Neuron (in vitro differentiated cells): ENCODE results near the gene TMPRSS12.
"Not testable (repeated sequence)": the region's sequence is repeated elsewhere in the genome, so short reads cannot be mapped to it uniquely, and the experiment has no call there.

Experiments used
- H2AFZ ChIP-seq: one replicate; pipeline ENCODE4 v1.6.1; 2013; ENCODE audit warnings: low read depth, mild to moderate bottlenecking, inconsistent platforms, low read length, moderate library complexity
- H3K27me3 ChIP-seq: one replicate; pipeline ENCODE4 v1.6.1; 2013; ENCODE audit warnings: low read length; ENCODE audit not compliant: insufficient read depth
- H3K36me3 ChIP-seq: one replicate; pipeline ENCODE4 v1.6.1; 2013; ENCODE audit warnings: low read length; ENCODE audit not compliant: insufficient read depth
- H3K4me1 ChIP-seq: one replicate; pipeline ENCODE4 v1.6.1; 2013; ENCODE audit warnings: low read length; ENCODE audit not compliant: insufficient read depth
- H3K4me3 ChIP-seq: 2 replicates; pipeline ENCODE4 v1.5.1; 2013; ENCODE audit warnings: mild to moderate bottlenecking, low read length, moderate library complexity
- H3K9me3 ChIP-seq: one replicate; pipeline ENCODE4 v1.6.1; 2013; ENCODE audit warnings: low read length

TMPRSS12 gene

GRCh38 chr12:50833801-50834200, 8.9 kb upstream of the TMPRSS12 start:
- not testable (repeated sequence) for H2AFZ ChIP-seq, H3K9me3 ChIP-seq, H3K4me3 ChIP-seq, H3K36me3 ChIP-seq, H3K27me3 ChIP-seq, H3K4me1 ChIP-seq

DNA sequence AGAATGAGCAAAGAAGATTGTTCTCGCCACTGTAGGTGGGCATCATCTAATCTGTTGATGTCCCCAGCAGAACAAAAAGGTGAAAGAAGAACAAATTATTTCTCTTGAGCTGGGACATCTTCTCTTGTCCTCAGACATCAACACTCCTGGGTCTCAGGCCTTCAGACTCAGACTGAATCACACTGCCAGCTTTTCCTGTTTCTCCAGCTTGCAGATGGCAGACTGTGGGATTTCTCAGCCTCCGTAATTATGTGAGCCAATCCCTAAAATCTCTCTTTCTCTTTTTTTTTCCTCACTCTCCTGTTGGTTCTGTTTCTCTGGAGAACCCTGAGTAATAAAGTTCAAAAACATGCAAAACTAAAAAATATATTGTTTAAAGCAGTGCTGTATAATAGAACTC, 3.7 kb upstream of the TMPRSS12 start:
- Histone ChIP-seq H2AFZ (no peak overlapping the region), H3K4me1 (no peaks in the 10 kb centered on the region), H3K9me3 (no peaks in the 10 kb centered on the region), H3K4me3 (no peak overlapping the region), H3K36me3 (no peaks in the 10 kb centered on the region), H3K27me3 (no peaks in the 10 kb centered on the region)

DNA sequence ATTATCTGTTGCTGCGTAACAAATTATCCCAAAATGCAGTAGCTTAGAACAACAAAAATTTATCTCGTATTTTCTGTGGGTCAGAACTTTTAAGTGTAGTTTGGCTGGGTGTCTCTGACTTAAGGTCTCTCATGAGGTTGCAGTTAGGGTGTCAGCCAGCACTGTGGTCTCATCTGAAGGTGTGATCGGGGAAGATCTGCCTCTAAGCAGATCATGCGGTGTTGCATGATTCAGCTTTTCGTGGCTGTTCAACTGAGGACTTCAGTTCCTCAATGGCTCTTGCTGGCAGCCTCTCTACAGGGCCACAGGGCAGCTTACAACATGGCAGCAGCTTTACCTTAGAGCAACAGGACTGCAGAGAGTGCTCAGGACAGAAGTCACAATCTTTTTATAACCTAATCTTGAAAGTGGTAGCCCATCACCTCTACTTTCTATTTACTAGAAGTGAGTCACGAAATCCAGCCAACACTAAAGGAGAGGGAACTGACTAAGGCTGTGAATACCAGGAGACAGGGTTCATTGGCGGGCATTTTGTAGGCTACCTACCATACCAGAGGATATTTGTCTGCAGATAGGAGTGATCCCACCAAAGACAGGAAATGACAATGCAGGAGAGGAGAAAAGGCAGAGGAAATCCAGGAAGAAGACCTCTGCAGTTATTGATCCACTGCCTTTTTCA, 1.8 kb upstream of the TMPRSS12 start:
- no peaks in the 10 kb centered on the region for H3K9me3 ChIP-seq
- no peak overlapping the region for H2AFZ ChIP-seq
- no peaks in the 10 kb centered on the region for H3K36me3 ChIP-seq
- H3K4me3 ChIP-seq: no peak overlapping the region
- peaks cover 4% of the 10 kb centered on the region for H3K4me1 ChIP-seq
- H3K27me3 ChIP-seq: no peaks in the 10 kb centered on the region

DNA sequence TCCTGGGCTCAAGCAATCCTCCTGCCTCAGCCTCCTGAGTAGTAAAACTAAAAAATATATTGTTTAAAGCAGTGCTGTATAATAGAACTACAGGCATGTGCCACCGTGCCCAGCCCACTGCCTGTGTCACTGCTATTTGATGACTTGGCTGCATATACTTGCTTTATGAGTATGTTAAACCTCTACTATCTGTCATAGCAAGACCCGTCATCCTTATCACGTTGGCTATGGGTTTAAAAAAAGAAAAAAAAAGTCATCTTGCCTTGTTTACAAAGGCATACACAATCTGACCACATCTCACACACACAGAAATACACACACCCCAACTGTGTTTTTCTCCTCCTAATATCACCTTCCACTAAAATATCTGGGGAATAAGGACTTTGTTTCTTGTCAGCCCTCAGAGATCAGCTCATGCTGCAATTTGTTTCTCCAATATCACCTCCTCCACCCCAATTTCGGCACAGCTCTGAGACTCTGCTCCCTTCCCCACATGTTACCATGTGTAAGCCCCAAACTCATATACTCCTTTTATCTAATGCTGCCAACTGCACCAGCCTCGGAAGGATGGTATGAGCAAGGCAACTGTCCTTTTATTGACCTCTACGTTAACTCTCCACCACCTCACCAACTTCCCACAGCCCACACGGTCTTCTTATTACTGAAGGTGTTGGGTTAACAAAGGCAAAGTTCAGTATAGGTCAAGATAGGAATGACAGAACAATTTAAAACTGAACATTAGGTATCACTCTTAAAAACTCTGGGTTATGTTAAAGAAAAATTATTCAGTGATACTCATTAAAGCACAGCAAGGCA, 802 bp upstream of the TMPRSS12 start:
- no peaks in the 10 kb centered on the region for H3K36me3 ChIP-seq
- no peak overlapping the region for H2AFZ ChIP-seq
- H3K9me3 ChIP-seq: no peaks in the 10 kb centered on the region
- H3K4me3 ChIP-seq: no peak overlapping the region
- H3K27me3 ChIP-seq: no peaks in the 10 kb centered on the region
- H3K4me1 ChIP-seq: peaks cover 4% of the 10 kb centered on the region

DNA sequence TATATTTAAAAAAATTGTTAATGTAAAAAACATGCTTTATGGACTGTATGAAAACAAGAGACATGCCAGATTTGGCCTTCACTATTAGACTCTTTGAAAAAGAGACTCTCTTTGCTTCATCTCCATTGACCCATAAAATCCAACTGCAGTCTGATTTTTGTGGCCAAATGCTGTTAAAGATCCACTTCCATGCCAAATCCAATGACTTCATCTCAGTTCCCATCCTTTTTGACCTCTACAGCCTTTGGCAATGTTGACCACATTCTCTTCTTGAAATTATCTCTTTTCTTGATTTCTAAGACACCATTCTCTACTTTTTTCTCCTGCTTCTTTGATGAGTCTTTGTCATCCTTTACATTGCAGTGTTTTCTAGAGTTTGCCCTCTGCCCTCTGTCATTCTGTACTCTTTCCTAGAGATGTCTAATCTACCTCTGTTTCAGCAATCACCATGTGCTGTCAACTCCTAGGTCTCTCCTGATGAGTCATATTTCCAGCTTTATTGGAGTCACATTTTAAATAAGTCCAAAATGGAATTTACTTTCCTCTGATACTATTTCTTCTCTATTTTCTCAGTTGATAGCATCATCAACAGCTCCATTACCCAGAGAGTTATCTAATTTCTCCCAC, 2.4 kb downstream of the TMPRSS12 start:
- Histone ChIP-seq H3K27me3 (no peaks in the 10 kb centered on the region), H3K4me3 (no peak overlapping the region), H3K4me1 (peaks cover 4% of the 10 kb centered on the region), H2AFZ (no peak overlapping the region), H3K36me3 (no peaks in the 10 kb centered on the region), H3K9me3 (no peaks in the 10 kb centered on the region)

DNA sequence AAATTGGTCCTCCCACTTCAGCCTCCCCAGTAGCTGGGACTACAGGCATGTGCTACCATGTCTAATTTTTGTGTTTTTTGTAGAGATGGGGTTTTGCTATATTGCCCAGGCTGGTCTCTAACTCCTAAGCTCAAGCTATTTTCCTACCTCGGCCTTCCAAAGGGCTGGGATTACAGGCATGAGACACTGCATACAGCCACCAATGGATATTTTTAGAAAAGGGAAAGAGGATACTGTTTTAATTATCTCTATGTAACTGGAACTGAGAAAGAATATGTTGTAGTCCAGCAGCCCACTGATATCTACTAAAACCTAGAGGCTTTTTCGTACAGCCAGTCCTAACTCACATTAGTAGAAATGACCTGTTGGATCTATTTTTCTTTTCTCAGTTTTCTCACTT, 6.2 kb downstream of the TMPRSS12 start:
- Histone ChIP-seq H3K4me1 (peaks cover 4% of the 10 kb centered on the region), H2AFZ (no peak overlapping the region), H3K9me3 (peaks cover 2% of the 10 kb centered on the region), H3K36me3 (no peaks in the 10 kb centered on the region), H3K4me3 (no peak overlapping the region), H3K27me3 (no peaks in the 10 kb centered on the region)

- not testable (repeated sequence) for H3K27me3 ChIP-seq, H2AFZ ChIP-seq, H3K9me3 ChIP-seq, H3K4me3 ChIP-seq, H3K36me3 ChIP-seq, H3K4me1 ChIP-seq
Measured at GRCh38 chr12:50855218-50855617, 12.5 kb downstream of the TMPRSS12 start.

- not testable (repeated sequence) for H3K9me3 ChIP-seq, H3K4me1 ChIP-seq, H3K36me3 ChIP-seq, H3K27me3 ChIP-seq, H3K4me3 ChIP-seq, H2AFZ ChIP-seq
Measured at GRCh38 chr12:50855679-50856078, 13.0 kb downstream of the TMPRSS12 start.

DNA sequence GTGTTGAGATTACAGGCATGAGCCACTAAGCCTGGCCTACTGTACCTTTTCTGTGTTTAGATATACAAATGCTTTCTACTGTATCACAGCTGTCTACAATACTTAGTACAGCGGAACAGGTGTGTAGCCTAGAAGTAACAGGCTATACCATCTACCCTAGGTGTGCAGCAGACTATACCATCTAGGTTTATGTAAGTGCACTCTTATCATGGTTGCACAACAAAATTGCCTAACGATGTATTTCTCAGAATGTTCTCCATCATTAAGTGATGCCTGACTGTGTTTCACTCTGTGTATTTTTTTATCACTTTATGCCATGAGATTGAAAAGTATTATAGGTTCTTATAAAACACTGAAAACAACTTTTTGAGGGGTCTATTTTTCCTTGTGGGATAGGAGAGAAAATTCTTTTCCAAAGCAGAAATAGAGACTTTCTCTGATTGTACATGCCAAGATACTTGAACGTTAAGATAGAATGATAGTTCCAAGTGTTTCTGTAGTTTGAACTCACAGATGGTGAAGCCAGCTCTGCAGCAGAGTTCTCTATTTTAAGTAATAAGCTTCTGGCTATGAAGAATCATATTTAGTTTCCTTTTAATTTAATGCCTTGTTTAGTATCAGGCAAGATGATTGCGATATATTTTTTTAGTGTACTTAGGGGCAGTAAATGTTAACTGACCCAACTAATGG, 17.0 kb downstream of the TMPRSS12 start:
- H3K4me3 ChIP-seq: no peak overlapping the region
- no peaks in the 10 kb centered on the region for H3K27me3 ChIP-seq
- no peaks in the 10 kb centered on the region for H3K4me1 ChIP-seq
- no peaks in the 10 kb centered on the region for H3K9me3 ChIP-seq
- no peak overlapping the region for H2AFZ ChIP-seq
- no peaks in the 10 kb centered on the region for H3K36me3 ChIP-seq

GRCh38 chr12:50862316-50862715, 19.6 kb downstream of the TMPRSS12 start:
- H3K27me3 ChIP-seq: no peaks in the 10 kb centered on the region
- no peaks in the 10 kb centered on the region for H3K4me1 ChIP-seq
- H3K4me3 ChIP-seq: no peak overlapping the region
- H3K9me3 ChIP-seq: no peaks in the 10 kb centered on the region
- H3K36me3 ChIP-seq: no peaks in the 10 kb centered on the region
- no peak overlapping the region for H2AFZ ChIP-seq

DNA sequence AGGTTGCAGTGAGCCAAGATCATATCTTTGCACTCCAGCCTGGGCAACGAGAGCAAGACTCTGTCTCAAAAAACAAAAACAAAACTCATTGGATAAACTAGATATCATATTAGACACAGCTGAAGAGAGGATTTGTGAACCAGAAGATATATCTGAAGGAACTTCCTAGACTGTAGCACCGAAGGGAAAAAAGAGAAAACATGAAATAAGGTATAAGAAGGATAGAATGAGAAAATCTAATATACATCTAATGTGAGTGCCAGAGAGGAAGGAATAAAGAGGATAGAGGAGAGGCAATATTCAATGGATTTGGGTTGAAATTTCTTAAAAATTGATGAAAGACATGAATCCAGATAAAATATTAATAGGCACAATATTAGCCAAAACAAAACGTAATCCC, 22.5 kb downstream of the TMPRSS12 start:
- H3K4me3 ChIP-seq: no peak overlapping the region
- H3K36me3 ChIP-seq: no peaks in the 10 kb centered on the region
- no peaks in the 10 kb centered on the region for H3K4me1 ChIP-seq
- H3K27me3 ChIP-seq: no peaks in the 10 kb centered on the region
- H2AFZ ChIP-seq: no peak overlapping the region
- H3K9me3 ChIP-seq: no peaks in the 10 kb centered on the region

- not testable (repeated sequence) for H2AFZ ChIP-seq, H3K27me3 ChIP-seq, H3K4me1 ChIP-seq, H3K4me3 ChIP-seq, H3K9me3 ChIP-seq, H3K36me3 ChIP-seq
Measured at GRCh38 chr12:50868881-50869280, 26.2 kb downstream of the TMPRSS12 start.

- no peak overlapping the region for H3K4me3 ChIP-seq
- no peaks in the 10 kb centered on the region for H3K27me3 ChIP-seq
Measured at GRCh38 chr12:50882563-50882962, 39.8 kb downstream of the TMPRSS12 start.

More at GRCh38 chr12:50882563-50882962, 39.8 kb downstream of the TMPRSS12 start:
- Histone ChIP-seq H3K9me3 (peaks cover 2% of the 10 kb centered on the region), H3K36me3 (no peaks in the 10 kb centered on the region), H2AFZ (no peak overlapping the region), H3K4me1 (no peaks in the 10 kb centered on the region)
